Measurements from ENCODE around the gene IFNGR1. TPM values are rescaled to one million over a fixed set of nuclear protein-coding genes. Genes with fewer than 3 reads are reported as not detected.

Gene IFNGR1
- total RNA-seq, 1 donor from 2014 or later = 34.0 TPM

- Histone ChIP-seq H3K36me3 (peaks cover 35% of the 10 kb centered on the region), H4K20me1 (ENCODE audit: low read depth) (no peaks in the 10 kb centered on the region), H2AFZ (replicated peaks) (no peak overlapping the region), H3K4me1 (no peaks in the 10 kb centered on the region), H3K27me3 (no peaks in the 10 kb centered on the region), H3K9me3 (ENCODE audit: low read depth) (no peaks in the 10 kb centered on the region), H3K4me2 (no peak overlapping the region), H3K9ac (no peak overlapping the region), H3F3A (ENCODE audit: low read depth) (peaks cover 8% of the 10 kb centered on the region), H3K27ac (no peak overlapping the region), H3K79me2 (ENCODE audit: low read depth) (no peaks in the 10 kb centered on the region), H3K4me3 (no peak overlapping the region)
- Mint-ChIP-seq H3K27me3 (ENCODE audit: insufficient read depth, low read depth) (peaks cover 2% of the 10 kb centered on the region), H3K4me3 (no peak overlapping the region), H3K36me3 (peaks cover 43% of the 10 kb centered on the region), H3K9me3 (no peaks in the 10 kb centered on the region), H3K27ac (no peak overlapping the region), H3K4me1 (no peaks in the 10 kb centered on the region)
- TF ChIP-seq EZH2phosphoT487 (IDR thresholded peaks at IDR 0.05) = no peak
- DNase-seq (ENCODE audit: low spot score) = no peak
These were observed 18.9 kb downstream of the IFNGR1 start for GRCh38 chr6:137200288-137200687.

DNA sequence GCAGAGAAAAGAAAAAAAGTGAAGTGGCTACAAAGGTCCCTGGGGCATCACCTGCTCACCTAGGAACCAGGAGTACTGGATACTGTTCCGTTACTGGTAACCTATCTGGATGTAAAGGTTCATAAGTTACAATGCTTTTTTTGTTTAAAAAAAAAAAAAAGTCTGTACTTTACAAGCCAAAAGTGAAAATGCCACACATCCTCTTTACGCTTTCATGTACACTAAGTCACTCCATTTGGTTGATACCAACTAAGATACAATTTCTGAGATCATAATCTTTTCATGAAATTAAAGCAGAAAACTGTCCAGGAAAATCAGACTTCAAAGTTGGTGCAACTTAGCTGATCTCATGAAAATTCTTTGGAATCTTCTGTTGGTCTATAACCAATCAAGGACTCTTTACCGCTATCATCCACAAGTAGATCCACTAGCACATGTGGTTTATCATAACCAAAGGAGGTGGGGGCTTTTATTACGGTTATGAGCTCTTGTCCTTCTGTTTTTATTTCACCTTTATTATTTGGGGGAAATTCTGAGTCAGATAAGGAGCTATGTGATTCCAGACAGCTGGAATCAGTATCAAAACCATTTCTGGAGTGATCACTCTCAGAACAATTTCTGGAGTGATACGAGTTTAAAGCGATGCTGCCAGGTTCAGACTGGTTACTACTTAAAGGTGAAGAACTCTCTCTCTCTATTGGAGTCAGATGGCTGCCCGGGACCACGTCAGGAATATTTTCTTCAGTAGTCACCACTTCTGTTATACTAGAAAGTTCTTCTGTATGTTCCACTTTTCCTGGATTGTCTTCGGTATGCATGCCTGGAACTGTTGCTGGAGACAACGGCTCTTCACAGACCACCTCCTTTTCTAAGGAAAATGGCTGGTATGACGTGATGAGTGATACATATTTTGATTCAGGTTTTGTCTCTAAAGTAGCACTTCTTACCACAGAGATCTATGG, 21.2 kb downstream of the IFNGR1 start:
- no peak overlapping the region for H3K4me3 Mint-ChIP-seq

DNA sequence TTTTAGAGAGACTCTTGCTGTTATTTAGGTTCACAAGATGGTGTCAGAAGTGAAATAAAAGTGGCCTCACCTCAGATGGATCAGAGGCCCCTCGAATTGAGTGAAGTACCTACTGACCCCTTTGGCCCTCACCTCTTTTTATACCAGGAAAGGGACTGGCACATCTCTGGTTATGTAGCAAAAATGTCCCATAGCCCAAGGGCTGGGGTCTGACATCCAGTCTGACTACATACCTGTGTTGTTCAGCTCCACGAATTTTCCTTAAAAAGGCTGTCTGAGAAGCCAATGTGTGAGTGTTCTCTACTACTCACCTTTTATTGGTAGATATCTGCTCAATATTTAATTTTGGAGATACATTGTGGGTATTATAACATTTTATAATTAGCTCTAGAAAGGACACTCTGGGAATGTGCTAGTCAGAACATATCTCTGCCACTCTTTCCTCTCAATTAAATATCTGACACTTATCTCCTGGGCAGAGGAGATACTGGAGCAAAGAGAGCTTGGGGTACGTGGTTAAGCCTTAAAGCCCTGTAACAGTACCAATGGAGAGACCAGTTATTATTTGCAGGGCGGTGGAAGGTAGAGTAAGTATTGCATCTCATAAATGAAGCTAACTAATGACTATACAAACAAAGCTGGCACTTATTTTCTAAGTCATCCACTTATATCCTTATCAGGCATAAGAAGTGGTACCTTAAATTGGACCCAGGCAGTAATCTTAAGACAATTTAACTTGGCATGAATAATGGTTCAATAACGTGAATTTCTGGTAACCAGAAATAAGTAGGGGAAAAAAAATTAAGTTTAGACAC, 25.7 kb downstream of the IFNGR1 start:
- TF ChIP-seq EZH2 (IDR thresholded peaks at IDR 0.05) (no peak), CTCF (IDR thresholded peaks at IDR 0.05) (no peak), EZH2phosphoT487 (IDR thresholded peaks at IDR 0.05) (no peak)
- H2AFZ ChIP-seq (replicated peaks) = no peak overlapping the region
- H3K4me3 Mint-ChIP-seq = no peak overlapping the region
- no peaks in the 10 kb centered on the region for H4K20me1 ChIP-seq (ENCODE audit: low read depth)
- H3K9me3 Mint-ChIP-seq = peaks cover 18% of the 10 kb centered on the region
- H3K4me1 Mint-ChIP-seq = no peaks in the 10 kb centered on the region
- peaks cover 11% of the 10 kb centered on the region for H3K36me3 Mint-ChIP-seq
- no peak overlapping the region for H3K4me3 ChIP-seq
- no peaks in the 10 kb centered on the region for H3K27me3 ChIP-seq
- H3F3A ChIP-seq (ENCODE audit: low read depth) = no peaks in the 10 kb centered on the region
- H3K4me2 ChIP-seq = no peak overlapping the region
- H3K9me3 ChIP-seq (ENCODE audit: low read depth) = peaks cover 11% of the 10 kb centered on the region
- DNase-seq (ENCODE audit: low spot score) = no peak
- no peak overlapping the region for H3K9ac ChIP-seq
- H3K27ac ChIP-seq = no peak overlapping the region
- peaks cover 7% of the 10 kb centered on the region for H3K36me3 ChIP-seq
- no peaks in the 10 kb centered on the region for H3K27me3 Mint-ChIP-seq (ENCODE audit: insufficient read depth, low read depth)
- no peaks in the 10 kb centered on the region for H3K79me2 ChIP-seq (ENCODE audit: low read depth)
- no peak overlapping the region for H3K27ac Mint-ChIP-seq
- no peaks in the 10 kb centered on the region for H3K4me1 ChIP-seq

More for the DNA sequence above, 21.2 kb downstream of the IFNGR1 start:
- no peaks in the 10 kb centered on the region for H3K4me1 Mint-ChIP-seq
- Histone ChIP-seq H3K27ac (no peak overlapping the region), H3K27me3 (no peaks in the 10 kb centered on the region), H3F3A (ENCODE audit: low read depth) (peaks cover 8% of the 10 kb centered on the region), H3K4me2 (no peak overlapping the region), H3K9ac (no peak overlapping the region), H3K79me2 (ENCODE audit: low read depth) (no peaks in the 10 kb centered on the region), H2AFZ (replicated peaks) (no peak overlapping the region), H3K9me3 (ENCODE audit: low read depth) (no peaks in the 10 kb centered on the region), H4K20me1 (ENCODE audit: low read depth) (no peaks in the 10 kb centered on the region), H3K36me3 (peaks cover 21% of the 10 kb centered on the region), H3K4me1 (no peaks in the 10 kb centered on the region), H3K4me3 (no peak overlapping the region)
- peaks cover 2% of the 10 kb centered on the region for H3K27me3 Mint-ChIP-seq (ENCODE audit: insufficient read depth, low read depth)
- TF ChIP-seq EZH2 (IDR thresholded peaks at IDR 0.05) = no peak
- no peak for TF ChIP-seq CTCF (IDR thresholded peaks at IDR 0.05)
- TF ChIP-seq EZH2phosphoT487 (IDR thresholded peaks at IDR 0.05) = no peak
- no peaks in the 10 kb centered on the region for H3K9me3 Mint-ChIP-seq
- DNase-seq (ENCODE audit: low spot score) = no peak
- peaks cover 28% of the 10 kb centered on the region for H3K36me3 Mint-ChIP-seq
- no peak overlapping the region for H3K27ac Mint-ChIP-seq

Measured in neural progenitor cell (in vitro differentiated cells).